Parathyroid adenoma (tissue), 2 donors: ENCODE results near the gene COLQ.

Experiments
- H2AFZ ChIP-seq: fragments of 300-600 bp; sonication (generic); one replicate; pipeline ENCODE4 v1.7.0; 2017; ENCODE audit warnings: antibody characterized with exemption, mild to moderate bottlenecking
- H3K27ac ChIP-seq: fragments of 300-600 bp; sonication (generic); one replicate; pipeline ENCODE4 v1.7.0; 2017
- H3K27me3 ChIP-seq: fragments of 300-600 bp; sonication (generic); one replicate; pipeline ENCODE4 v1.7.0; 2017; ENCODE audit warnings: low read length; ENCODE audit not compliant: control insufficient read depth, insufficient read depth
- H3K36me3 ChIP-seq: fragments of 300-600 bp; sonication (generic); one replicate; pipeline ENCODE4 v1.7.0; 2017; ENCODE audit warnings: low read length; ENCODE audit not compliant: control insufficient read depth, insufficient read depth
- H3K4me1 ChIP-seq: fragments of 300-600 bp; sonication (generic); one replicate; pipeline ENCODE4 v1.7.0; 2017; ENCODE audit warnings: control low read depth
- H3K4me2 ChIP-seq: fragments of 300-600 bp; sonication (generic); one replicate; pipeline ENCODE4 v1.7.0; 2017; ENCODE audit warnings: low read length
- H3K4me3 ChIP-seq: fragments of 300-600 bp; sonication (generic); one replicate; pipeline ENCODE4 v1.7.0; 2017; ENCODE audit warnings: low read depth, low read length
- H3K79me2 ChIP-seq: fragments of 300-600 bp; sonication (generic); one replicate; pipeline ENCODE4 v1.7.0; 2017; ENCODE audit warnings: control low read depth
- H3K9ac ChIP-seq: fragments of 300-600 bp; sonication (generic); one replicate; pipeline ENCODE4 v1.7.0; 2017; ENCODE audit warnings: mild to moderate bottlenecking
- H3K9me3 ChIP-seq: fragments of 300-600 bp; sonication (generic); one replicate; pipeline ENCODE4 v1.7.0; 2017; ENCODE audit warnings: low read length; ENCODE audit not compliant: control insufficient read depth
- TF ChIP-seq, protein P1 (sequence below): fragments of 300-600 bp; sonication (generic); IDR thresholded peaks from one replicate; pipeline ENCODE4 v1.7.0; 2017; ENCODE audit warnings: antibody characterized with exemption, mild to moderate bottlenecking
- donor health status: primary hyperparathyroidism.

The COLQ gene

GRCh38 chr3:15497964-15498363 lies 23.5 kb downstream of the COLQ start:
- no peaks in the 10 kb centered on the region for H3K79me2 ChIP-seq
- H2AFZ ChIP-seq = no peak overlapping the region
- H3K36me3 ChIP-seq = no peaks in the 10 kb centered on the region
- H3K4me2 ChIP-seq = no peak overlapping the region
- H3K4me1 ChIP-seq = no peaks in the 10 kb centered on the region
- no peak overlapping the region for H3K4me3 ChIP-seq
- no peak overlapping the region for H3K9ac ChIP-seq
- TF ChIP-seq, protein P1, sequence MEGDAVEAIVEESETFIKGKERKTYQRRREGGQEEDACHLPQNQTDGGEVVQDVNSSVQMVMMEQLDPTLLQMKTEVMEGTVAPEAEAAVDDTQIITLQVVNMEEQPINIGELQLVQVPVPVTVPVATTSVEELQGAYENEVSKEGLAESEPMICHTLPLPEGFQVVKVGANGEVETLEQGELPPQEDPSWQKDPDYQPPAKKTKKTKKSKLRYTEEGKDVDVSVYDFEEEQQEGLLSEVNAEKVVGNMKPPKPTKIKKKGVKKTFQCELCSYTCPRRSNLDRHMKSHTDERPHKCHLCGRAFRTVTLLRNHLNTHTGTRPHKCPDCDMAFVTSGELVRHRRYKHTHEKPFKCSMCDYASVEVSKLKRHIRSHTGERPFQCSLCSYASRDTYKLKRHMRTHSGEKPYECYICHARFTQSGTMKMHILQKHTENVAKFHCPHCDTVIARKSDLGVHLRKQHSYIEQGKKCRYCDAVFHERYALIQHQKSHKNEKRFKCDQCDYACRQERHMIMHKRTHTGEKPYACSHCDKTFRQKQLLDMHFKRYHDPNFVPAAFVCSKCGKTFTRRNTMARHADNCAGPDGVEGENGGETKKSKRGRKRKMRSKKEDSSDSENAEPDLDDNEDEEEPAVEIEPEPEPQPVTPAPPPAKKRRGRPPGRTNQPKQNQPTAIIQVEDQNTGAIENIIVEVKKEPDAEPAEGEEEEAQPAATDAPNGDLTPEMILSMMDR = no peak
- H3K27ac ChIP-seq = no peak overlapping the region
- no peaks in the 10 kb centered on the region for H3K9me3 ChIP-seq
- H3K27me3 ChIP-seq = no peaks in the 10 kb centered on the region

- Histone ChIP-seq H3K27ac (peak overlapping the region; percentile 9), H3K9ac (no peak overlapping the region), H2AFZ (peak overlapping the region; percentile 42), H3K4me3 (no peak overlapping the region), H3K79me2 (no peaks in the 10 kb centered on the region), H3K36me3 (no peaks in the 10 kb centered on the region), H3K9me3 (no peaks in the 10 kb centered on the region), H3K4me2 (no peak overlapping the region), H3K4me1 (no peaks in the 10 kb centered on the region), H3K27me3 (no peaks in the 10 kb centered on the region)
- TF ChIP-seq, protein P1 = no peak
Measured at GRCh38 chr3:15496341-15496664, 25.2 kb downstream of the COLQ start.

- Histone ChIP-seq H3K79me2 (no peaks in the 10 kb centered on the region), H3K4me3 (no peak overlapping the region), H2AFZ (peak overlapping the region; percentile 42), H3K27ac (peak overlapping the region; percentile 9), H3K36me3 (no peaks in the 10 kb centered on the region), H3K9ac (no peak overlapping the region), H3K9me3 (no peaks in the 10 kb centered on the region), H3K4me2 (no peak overlapping the region), H3K4me1 (no peaks in the 10 kb centered on the region), H3K27me3 (no peaks in the 10 kb centered on the region)
- TF ChIP-seq, protein P1 = no peak
Measured at GRCh38 chr3:15495461-15496340, 25.8 kb downstream of the COLQ start.

GRCh38 chr3:15493436-15493835 lies 28.1 kb downstream of the COLQ start:
- Histone ChIP-seq H3K9ac (no peak overlapping the region), H2AFZ (no peak overlapping the region), H3K27me3 (no peaks in the 10 kb centered on the region), H3K27ac (no peak overlapping the region), H3K4me2 (no peak overlapping the region), H3K4me1 (no peaks in the 10 kb centered on the region), H3K9me3 (no peaks in the 10 kb centered on the region), H3K4me3 (no peak overlapping the region), H3K36me3 (no peaks in the 10 kb centered on the region), H3K79me2 (no peaks in the 10 kb centered on the region)
- TF ChIP-seq, protein P1 = no peak

DNA sequence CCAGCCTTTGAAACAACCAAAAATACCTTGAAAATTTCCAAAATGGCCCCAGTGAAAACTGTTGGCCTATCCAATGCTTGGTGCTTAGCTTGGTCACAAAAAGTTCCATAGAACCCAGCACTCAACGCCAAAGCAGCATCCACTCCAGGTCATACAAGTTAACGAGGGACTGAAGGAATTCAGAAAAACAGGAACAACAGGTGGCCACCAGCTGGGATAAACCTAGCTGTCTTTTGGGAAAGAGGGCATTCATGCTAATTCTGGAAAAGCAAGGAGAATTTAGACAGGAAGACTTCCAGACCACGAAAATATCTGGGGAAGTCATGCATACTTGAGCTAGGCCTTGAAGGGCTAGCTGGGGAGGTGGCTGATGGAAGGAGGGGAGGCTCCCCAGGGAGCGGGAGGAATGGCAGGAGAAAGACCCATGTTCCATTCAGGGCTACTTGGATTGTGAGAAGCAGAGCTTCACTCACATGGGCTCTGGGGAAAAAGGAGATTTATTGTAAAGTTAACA lies 28.6 kb downstream of the COLQ start:
- no peaks in the 10 kb centered on the region for H3K9me3 ChIP-seq
- no peaks in the 10 kb centered on the region for H3K79me2 ChIP-seq
- H3K36me3 ChIP-seq = no peaks in the 10 kb centered on the region
- no peak overlapping the region for H2AFZ ChIP-seq
- H3K4me3 ChIP-seq = no peak overlapping the region
- H3K27ac ChIP-seq = no peak overlapping the region
- no peak overlapping the region for H3K9ac ChIP-seq
- TF ChIP-seq, protein P1 = no peak
- no peaks in the 10 kb centered on the region for H3K27me3 ChIP-seq
- H3K4me2 ChIP-seq = no peak overlapping the region
- H3K4me1 ChIP-seq = no peaks in the 10 kb centered on the region
